Right cardiac atrium (tissue), 5 donors: Measurements from ENCODE around the gene NEK11. TPM values are rescaled to one million over a fixed set of nuclear protein-coding genes. Genes with fewer than 3 reads are reported as not detected.

Experiments
- ATAC-seq, 2 donors: fragments of 200-7000 bp; cut with Tn5 transposase; one replicate each; pipeline versions ENCODE4 v1.8.0 to v1.9.1; 2020; ENCODE audit warnings: moderate library complexity in 2 of 2, mild to moderate bottlenecking in 1 of 2
- DNase-seq, 3 donors: peaks; one replicate each; pipeline ENCODE4 v3.0.0-alpha.2; 2020
- H3K27ac ChIP-seq: one replicate; pipeline ENCODE4 v1.5.1; 2013; ENCODE audit warnings: mild to moderate bottlenecking, low read length, control low read depth, moderate library complexity
- H3K27me3 ChIP-seq: one replicate; pipeline ENCODE4 v1.6.1; 2013; ENCODE audit not compliant: control insufficient read depth, insufficient read depth
- H3K4me1 ChIP-seq: one replicate; pipeline ENCODE4 v1.6.1; 2013; ENCODE audit warnings: low read length; ENCODE audit not compliant: control insufficient read depth, insufficient read depth
- H3K4me3 ChIP-seq: one replicate; pipeline ENCODE4 v1.5.1; 2013; ENCODE audit warnings: low read length, control low read depth
- H3K9me3 ChIP-seq: one replicate; pipeline ENCODE4 v1.6.1; 2013; ENCODE audit warnings: low read length; ENCODE audit not compliant: control insufficient read depth
- WGBS: extraction: QIAGEN DNeasy Blood & Tissue Kit; methylation state at CpG from one replicate; pipeline ENCODE4 v1.1.7; 2013; 5-methylcytosine and 5-hydroxymethylcytosine counted together
- intact Hi-C, 4 donors: fragments of 100-400 bp; cut with DNase I; formaldehyde crosslinking; loops; one replicate each; pipeline versions ENCODE4 v1.11.0 to v1.14.0; 2022 to 2023
- polyA plus RNA-seq: library from polyadenylated mRNA; stranded (reverse); fragments of 200-250 nt; gene quantifications from one replicate; pipeline ENCODE4 v1.2.3, GENCODE V29; 2013
- total RNA-seq, 4 donors: library from RNA; stranded (reverse); fragmentation: NEBNext Ultra II Directional; extraction: Animal tissue kit (Norgen Biotek cat#: 25700); gene quantifications; one replicate each; pipeline ENCODE4 v1.2.1, GENCODE V29; 2021
- donor health status: healthy with polysubstance abuse.
- donor health status: DM: no; HTN: yes; CAD: no.
- donor health status: DM: no; HTN: no; CAD: no.
- donor health status: DM: no; HTN: yes; CAD: no; lungs with severe emphysema.
- donor health status: DM: yes; HTN: yes; CAD: no.

NEK11 gene
- total and polyA plus RNA-seq, 5 donors, result 1.1 to 3.6 (median 2.6) TPM

DNA sequence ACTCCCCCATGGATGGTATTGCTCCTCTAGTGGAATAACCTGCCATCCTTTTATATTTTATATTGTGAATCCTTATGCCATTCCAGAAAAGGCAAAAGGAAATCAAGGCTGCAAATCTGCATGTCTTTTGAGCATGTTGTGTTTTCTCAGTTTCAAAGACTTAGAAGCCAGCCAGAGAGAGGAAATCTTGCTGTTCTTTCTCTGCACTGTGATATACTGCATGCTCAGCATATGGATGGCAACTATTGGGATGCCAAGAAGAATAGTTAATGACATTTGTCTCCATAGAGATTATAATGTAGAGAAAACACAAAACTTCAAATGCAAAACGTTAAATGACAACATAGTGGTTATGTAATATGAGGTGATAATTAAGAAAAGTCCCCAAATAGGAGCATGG is 248.9 kb downstream of the NEK11 start:
- intact Hi-C loops, result no loop called here
- ATAC-seq (no peak), DNase-seq (no peak)
- Histone ChIP-seq H3K4me3 (no peak overlapping the region), H3K27me3 (no peaks in the 10 kb centered on the region), H3K9me3 (no peaks in the 10 kb centered on the region), H3K4me1 (no peaks in the 10 kb centered on the region), H3K27ac (no peak overlapping the region)
- 51% methylated on average over 1 of the region's 1 CpG for WGBS

- no peak for ATAC-seq
- intact Hi-C loops, result no loop called here
- WGBS, result 97% methylated on average over 2 of the region's 2 CpGs
These were observed 251.3 kb downstream of the NEK11 start for GRCh38 chr3:131277836-131278497.

GRCh38 chr3:131279577-131279976 is 252.9 kb downstream of the NEK11 start:
- no peaks in the 10 kb centered on the region for H3K27me3 ChIP-seq
- H3K27ac ChIP-seq, result no peak overlapping the region
- ATAC-seq (no peak), DNase-seq (no peak)
- intact Hi-C loops, result no loop called here
- peaks cover 2% of the 10 kb centered on the region for H3K4me1 ChIP-seq
- 96% methylated on average over 2 of the region's 2 CpGs for WGBS
- no peaks in the 10 kb centered on the region for H3K9me3 ChIP-seq
- no peak overlapping the region for H3K4me3 ChIP-seq

More at GRCh38 chr3:131277836-131278497, 251.3 kb downstream of the NEK11 start:
- Histone ChIP-seq H3K4me1 (no peaks in the 10 kb centered on the region), H3K27me3 (no peaks in the 10 kb centered on the region), H3K4me3 (no peak overlapping the region), H3K27ac (no peak overlapping the region), H3K9me3 (no peaks in the 10 kb centered on the region)
- no peak for DNase-seq

GRCh38 chr3:131282379-131282778 is 255.7 kb downstream of the NEK11 start:
- DNase-seq (no peak), ATAC-seq (peak in 1 of 2 donors; percentile 68)
- Histone ChIP-seq H3K4me1 (peaks cover 2% of the 10 kb centered on the region), H3K27ac (no peak overlapping the region), H3K4me3 (no peak overlapping the region), H3K27me3 (no peaks in the 10 kb centered on the region), H3K9me3 (no peaks in the 10 kb centered on the region)
- 47% methylated on average over 2 of the region's 2 CpGs for WGBS
- intact Hi-C loops, result no loop called here

- DNase-seq, result no peak
- no peaks in the 10 kb centered on the region for H3K27me3 ChIP-seq
- ATAC-seq, result peak in 1 of 2 donors; percentile 36
- peaks cover 2% of the 10 kb centered on the region for H3K4me1 ChIP-seq
- no peaks in the 10 kb centered on the region for H3K9me3 ChIP-seq
- intact Hi-C loops, result no loop called here
- 98% methylated on average over 1 of the region's 1 CpG for WGBS
- no peak overlapping the region for H3K27ac ChIP-seq
- H3K4me3 ChIP-seq, result no peak overlapping the region
These were observed 256.3 kb downstream of the NEK11 start for GRCh38 chr3:131282967-131283366.

GRCh38 chr3:131283862-131284261 is 257.2 kb downstream of the NEK11 start:
- H3K9me3 ChIP-seq, result no peaks in the 10 kb centered on the region
- no peaks in the 10 kb centered on the region for H3K27me3 ChIP-seq
- DNase-seq (peak in 1 of 3 donors; percentile 24), ATAC-seq (no peak)
- H3K4me3 ChIP-seq, result no peak overlapping the region
- H3K4me1 ChIP-seq, result peaks cover 2% of the 10 kb centered on the region
- 72% methylated on average over 3 of the region's 3 CpGs for WGBS
- no peak overlapping the region for H3K27ac ChIP-seq
- intact Hi-C loops, result no loop called here

GRCh38 chr3:131284302-131284701 is 257.6 kb downstream of the NEK11 start:
- DNase-seq (no peak), ATAC-seq (no peak)
- H3K4me1 ChIP-seq, result peaks cover 2% of the 10 kb centered on the region
- intact Hi-C loops, result no loop called here
- H3K27ac ChIP-seq, result no peak overlapping the region
- no peak overlapping the region for H3K4me3 ChIP-seq
- no peaks in the 10 kb centered on the region for H3K9me3 ChIP-seq
- no peaks in the 10 kb centered on the region for H3K27me3 ChIP-seq
- WGBS, result 84% methylated on average over 1 of the region's 1 CpG

GRCh38 chr3:131285456-131285855 is 258.8 kb downstream of the NEK11 start:
- ATAC-seq (no peak), DNase-seq (no peak)
- intact Hi-C loops, result no loop called here
- Histone ChIP-seq H3K4me1 (peaks cover 2% of the 10 kb centered on the region), H3K9me3 (no peaks in the 10 kb centered on the region), H3K27me3 (no peaks in the 10 kb centered on the region), H3K27ac (no peak overlapping the region), H3K4me3 (no peak overlapping the region)
- WGBS, result 84% methylated on average over 3 of the region's 3 CpGs

DNA sequence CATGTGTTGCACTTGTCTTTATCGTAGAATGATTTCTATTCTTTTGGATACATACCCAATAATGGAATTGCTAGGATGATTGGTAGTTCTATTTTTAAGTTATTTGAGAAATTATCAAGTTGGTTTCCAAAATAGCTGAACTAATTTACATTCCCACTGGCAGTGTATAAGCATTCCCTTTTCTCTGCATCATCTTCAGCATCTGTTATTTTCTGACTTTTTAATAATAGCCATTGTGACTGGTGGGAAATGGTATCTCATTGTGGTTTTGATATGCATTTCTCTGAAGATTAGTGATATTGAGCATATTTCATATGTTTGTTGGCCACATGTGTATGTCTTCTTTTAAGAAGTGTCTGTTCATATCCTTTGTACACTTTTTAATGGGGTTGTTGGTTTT is 273.2 kb downstream of the NEK11 start:
- H3K9me3 ChIP-seq, result no peaks in the 10 kb centered on the region
- no peak overlapping the region for H3K4me3 ChIP-seq
- no peaks in the 10 kb centered on the region for H3K4me1 ChIP-seq
- DNase-seq (no peak), ATAC-seq (no peak)
- 94% methylated on average over 1 of the region's 1 CpG for WGBS
- intact Hi-C loops, result no loop called here
- H3K27ac ChIP-seq, result no peak overlapping the region
- no peaks in the 10 kb centered on the region for H3K27me3 ChIP-seq

GRCh38 chr3:131303848-131304247 is 277.2 kb downstream of the NEK11 start:
- intact Hi-C loops, result no loop called here
- Histone ChIP-seq H3K4me3 (no peak overlapping the region), H3K9me3 (no peaks in the 10 kb centered on the region), H3K27ac (no peak overlapping the region), H3K27me3 (no peaks in the 10 kb centered on the region), H3K4me1 (no peaks in the 10 kb centered on the region)
- DNase-seq (no peak), ATAC-seq (no peak)

- no peak overlapping the region for H3K4me3 ChIP-seq
- no peak for ATAC-seq
- H3K9me3 ChIP-seq, result no peaks in the 10 kb centered on the region
- no peak for DNase-seq
- H3K27me3 ChIP-seq, result no peaks in the 10 kb centered on the region
- 91% methylated on average over 5 of the region's 5 CpGs for WGBS
- no peak overlapping the region for H3K27ac ChIP-seq
- no peaks in the 10 kb centered on the region for H3K4me1 ChIP-seq
- intact Hi-C loops, result no loop called here
These were observed 278.2 kb downstream of the NEK11 start for GRCh38 chr3:131304890-131305289.

DNA sequence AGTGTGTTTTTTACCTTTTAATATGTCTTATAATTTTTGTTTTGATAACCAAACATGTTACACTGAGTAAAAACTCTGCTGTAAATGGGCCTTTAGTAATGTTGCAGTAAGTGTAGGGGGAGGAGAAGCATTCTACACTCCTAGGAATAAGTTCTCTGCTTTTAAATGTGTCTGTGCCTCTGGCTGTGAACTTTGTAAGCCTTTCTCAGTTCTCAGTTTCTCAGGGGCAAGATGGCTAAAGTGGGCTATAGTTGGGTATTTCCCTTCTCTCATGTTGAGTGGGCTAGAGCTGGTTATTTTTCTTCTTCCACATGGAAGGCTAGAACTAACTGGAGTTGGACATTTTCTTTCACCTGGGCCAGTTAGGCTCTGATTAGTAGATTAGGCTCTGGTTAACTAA is 279.6 kb downstream of the NEK11 start:
- intact Hi-C loops, result no loop called here
- no peaks in the 10 kb centered on the region for H3K9me3 ChIP-seq
- DNase-seq (no peak), ATAC-seq (no peak)
- H3K27ac ChIP-seq, result no peak overlapping the region
- H3K4me3 ChIP-seq, result no peak overlapping the region
- no peaks in the 10 kb centered on the region for H3K4me1 ChIP-seq
- no peaks in the 10 kb centered on the region for H3K27me3 ChIP-seq
